ENCODE data around the gene ABTB2. TPM values are rescaled to one million over a fixed set of nuclear protein-coding genes. Genes with fewer than 3 reads are reported as not detected.

The ABTB2 gene
- total and polyA plus RNA-seq, 9 of the 15 experiments (the other 6 are each of a cell fraction or from before 2014, with no cell fraction given): 0.03 to 0.18 (median 0.12) TPM; not detected in 2

GRCh38 chr11:34155057-34155756 lies 202.6 kb downstream of the ABTB2 start:
- intact Hi-C loops (cut with micrococcal nuclease) (no loop called here), in situ Hi-C loops (cut with MboI) (loop anchor here (25.0 kb wide), 1 partner anchor 318 kb away; no protein-coding TSS in a partner anchor)
- Histone ChIP-seq H3K9me3 (replicated peaks; ENCODE audit: control insufficient read depth, insufficient read depth, low read depth, low read length) (no peaks in the 10 kb centered on the region), H3K27ac (ENCODE audit: extremely low read depth, low read depth, low read length) (no peak overlapping the region), H2AFZ (ENCODE audit: low read depth, low read length) (no peak overlapping the region), H4K20me1 (replicated peaks; ENCODE audit: control insufficient read depth, insufficient read depth, low read length) (peaks cover 3% of the 10 kb centered on the region; the same call in 1 of the 2 replicates), H3K4me2 (ENCODE audit: insufficient read depth, low read length) (no peak overlapping the region), H3K36me3 (ENCODE audit: control insufficient read depth, insufficient read depth, low read length) (peaks cover 49% of the 10 kb centered on the region; the same call in 1 of the 3 replicates), H3K9ac (ENCODE audit: insufficient read depth in 1 of 2, low read depth in 2 of 2, low read length in 2 of 2) (peak overlapping the region in 1 of 2 experiments; percentile 62; a peak in 1 of 4 replicates), H3K4me1 (replicated peaks in 1 of 2; ENCODE audit: control insufficient read depth in 2 of 2, insufficient read depth in 2 of 2, low read length in 2 of 2) (peaks cover 0 to 8% of the 10 kb centered on the region in 2 experiments; a peak in 1 of 5 replicates), H3K79me2 (ENCODE audit: control insufficient read depth, insufficient read depth, low read length) (no peaks in the 10 kb centered on the region), H3K27me3 (ENCODE audit: control insufficient read depth in 2 of 2, insufficient read depth in 2 of 2, low read length in 2 of 2) (no peaks in the 10 kb centered on the region), H3K4me3 (no peak overlapping the region), H3K9me1 (ENCODE audit: control insufficient read depth, insufficient read depth, low read length) (no peaks in the 10 kb centered on the region)
- no peak for DNase-seq (ENCODE audit: extremely low read depth in 1 of 4, low spot score in 3 of 4)
- no peak; the same call in 2 of the 3 replicates for ATAC-seq
- no TSS peak for BruUV-seq (replicated peaks)
- POLR2A ChIA-PET: interaction anchor here (1.0 to 1.7 kb wide), 2 partner anchors 10 to 12 kb away, joined by 3 to 7 read pairs; no protein-coding TSS in a partner anchor
- CTCF ChIA-PET (ENCODE audit: low intra/inter-chr PET ratio): no interaction called here
- FAIRE-seq: no peak
- 85% methylated on average over 13 of the region's 15 CpGs for WGBS (ENCODE audit: insufficient coverage, low coverage, missing lambda C conversion rate)
- TF ChIP-seq ZNF644 (tag; IDR thresholded peaks at IDR 0.05; ENCODE audit: low read depth): no peak
- TF ChIP-seq ZNF76 (CRISPR knock-in tag; IDR thresholded peaks at IDR 0.05; ENCODE audit: borderline replicate concordance): no peak
- 0 out of 2 replicates have a peak, but pooled peaks have one; percentile 15 for TF ChIP-seq POLR2AphosphoS5 (IDR thresholded peaks at IDR 0.05; ENCODE audit: control insufficient read depth, insufficient read depth, low read depth, low read length)
- no peak for TF ChIP-seq ZSCAN29 (IDR thresholded peaks at IDR 0.05)
- TF ChIP-seq ZNF143 (CRISPR knock-in tag; IDR thresholded peaks at IDR 0.05): no peak
- no peak for TF ChIP-seq DMBX1 (CRISPR knock-in tag; IDR thresholded peaks at IDR 0.05; ENCODE audit: borderline replicate concordance)
- no peak for TF ChIP-seq KLF16 (IDR thresholded peaks at IDR 0.05)

Measured in K562 (cell line).